ENCODE data around the gene SYS1.

Gene SYS1

GRCh38 chr20:45355209-45356084 is 7.5 kb upstream of the SYS1 start:
- DNase-seq (ENCODE audit: low read depth in 2 of 2) = no peak

GRCh38 chr20:45358282-45359068 is 4.5 kb upstream of the SYS1 start:
- no peak for DNase-seq (ENCODE audit: low read depth in 2 of 2)

GRCh38 chr20:45359069-45359405 is 3.9 kb upstream of the SYS1 start:
- DNase-seq (ENCODE audit: low read depth in 2 of 2) = no peak

GRCh38 chr20:45359406-45360148 is 3.4 kb upstream of the SYS1 start:
- no peak for DNase-seq (ENCODE audit: low read depth in 2 of 2)

- no peak for DNase-seq (ENCODE audit: low read depth in 2 of 2)
These were observed 1.2 kb upstream of the SYS1 start for GRCh38 chr20:45361793-45362192.

GRCh38 chr20:45363611-45364492 is 896 bp downstream of the SYS1 start:
- DNase-seq (ENCODE audit: low read depth in 2 of 2) = no peak

- no peak for DNase-seq (ENCODE audit: low read depth in 2 of 2)
These were observed 2.6 kb downstream of the SYS1 start for GRCh38 chr20:45365444-45365970.

- no peak for DNase-seq (ENCODE audit: low read depth in 2 of 2)
These were observed 3.2 kb downstream of the SYS1 start for GRCh38 chr20:45366192-45366591.

- no peak for DNase-seq (ENCODE audit: low read depth in 2 of 2)
These were observed 3.7 kb downstream of the SYS1 start for GRCh38 chr20:45366631-45367030.

- DNase-seq (ENCODE audit: low read depth in 2 of 2) = no peak
These were observed 4.2 kb downstream of the SYS1 start for GRCh38 chr20:45367126-45367525.

- DNase-seq (ENCODE audit: low read depth in 2 of 2) = no peak
These were observed 5.4 kb downstream of the SYS1 start for GRCh38 chr20:45368221-45368980.

- no peak for DNase-seq (ENCODE audit: low read depth in 2 of 2)
These were observed 7.7 kb downstream of the SYS1 start for GRCh38 chr20:45370571-45371160.

- no peak for DNase-seq (ENCODE audit: low read depth in 2 of 2)
These were observed 9.3 kb downstream of the SYS1 start for GRCh38 chr20:45372241-45372640.

GRCh38 chr20:45372646-45373352 is 9.8 kb downstream of the SYS1 start:
- DNase-seq (ENCODE audit: low read depth in 2 of 2) = no peak

- DNase-seq (ENCODE audit: low read depth in 2 of 2) = peak; percentile 76 to 90
These were observed 10.6 kb downstream of the SYS1 start for GRCh38 chr20:45373353-45374100.

- no peak for DNase-seq (ENCODE audit: low read depth in 2 of 2)
These were observed 11.1 kb downstream of the SYS1 start for GRCh38 chr20:45374101-45374467.

- no peak for DNase-seq (ENCODE audit: low read depth in 2 of 2)
These were observed 12.0 kb downstream of the SYS1 start for GRCh38 chr20:45374966-45375365.

- no peak for DNase-seq (ENCODE audit: low read depth in 2 of 2)
These were observed 14.3 kb downstream of the SYS1 start for GRCh38 chr20:45377269-45377668.

GRCh38 chr20:45378191-45378590 is 15.2 kb downstream of the SYS1 start, which contains the start of gene TP53TG5:
TSS of gene TP53TG5 (minus strand) at chr20:45378325. CDS start at chr20:45378236, 89 bp downstream.
- no peak for DNase-seq (ENCODE audit: low read depth in 2 of 2)
